Measurements from ENCODE around the gene EPHB6.

Gene EPHB6

DNA sequence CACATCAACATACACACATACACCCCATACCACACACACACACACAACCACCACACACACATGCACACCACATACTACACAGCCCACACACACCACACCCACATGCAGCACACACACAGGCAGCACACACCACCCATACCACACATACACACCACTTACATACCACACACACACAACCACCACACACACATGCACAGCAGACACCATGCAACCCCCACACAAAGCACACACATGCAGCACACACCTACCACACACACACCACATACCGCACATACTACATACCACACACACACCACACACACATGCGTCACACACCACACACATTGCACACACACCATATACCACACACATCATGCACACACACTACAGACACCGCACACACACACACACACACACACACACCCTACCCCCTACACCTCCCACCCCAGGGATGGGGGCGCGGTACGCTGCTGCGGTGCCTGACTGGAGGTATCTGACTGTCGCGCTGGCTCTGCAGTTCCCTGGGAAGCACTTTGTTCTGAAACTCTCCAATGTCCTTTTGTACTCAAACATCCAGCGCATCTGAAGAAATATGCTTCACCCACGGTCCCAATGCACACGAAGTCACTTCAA is 36.1 kb downstream of the EPHB6 start:
- TF ChIP-seq FOXM1 (IDR thresholded peaks at IDR 0.05; ENCODE audit: borderline replicate concordance, low read depth) (no peak), NFIC (IDR thresholded peaks at IDR 0.05) (no peak)

DNA sequence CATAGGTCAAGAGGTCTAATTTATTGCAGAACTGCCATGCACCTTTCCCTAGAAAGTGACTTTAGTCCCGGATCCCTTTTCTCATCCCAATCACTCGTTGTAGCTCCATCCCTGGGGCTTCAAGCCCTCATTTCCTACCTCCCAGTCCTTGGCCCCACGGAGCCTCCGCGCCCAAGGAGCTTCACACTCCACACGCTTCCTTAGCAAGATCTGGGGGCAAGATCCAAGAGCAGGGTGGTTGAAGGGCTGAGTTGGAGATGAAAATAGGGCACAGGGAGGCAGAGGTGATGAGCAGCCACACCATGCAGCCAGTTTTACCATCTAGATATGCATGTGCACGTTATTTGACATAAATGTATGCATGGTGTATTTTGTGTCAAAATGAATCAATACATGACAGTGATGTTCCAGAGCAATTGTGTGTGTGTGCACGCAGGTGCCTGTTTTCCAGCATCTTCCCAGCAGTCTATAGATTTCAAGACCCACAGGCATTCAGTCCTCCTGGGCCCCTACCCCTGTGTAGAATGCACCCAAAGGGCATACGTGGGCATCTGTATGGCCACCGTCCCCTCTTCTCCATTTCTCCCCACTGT is 36.7 kb downstream of the EPHB6 start:
- TF ChIP-seq, protein P1, sequence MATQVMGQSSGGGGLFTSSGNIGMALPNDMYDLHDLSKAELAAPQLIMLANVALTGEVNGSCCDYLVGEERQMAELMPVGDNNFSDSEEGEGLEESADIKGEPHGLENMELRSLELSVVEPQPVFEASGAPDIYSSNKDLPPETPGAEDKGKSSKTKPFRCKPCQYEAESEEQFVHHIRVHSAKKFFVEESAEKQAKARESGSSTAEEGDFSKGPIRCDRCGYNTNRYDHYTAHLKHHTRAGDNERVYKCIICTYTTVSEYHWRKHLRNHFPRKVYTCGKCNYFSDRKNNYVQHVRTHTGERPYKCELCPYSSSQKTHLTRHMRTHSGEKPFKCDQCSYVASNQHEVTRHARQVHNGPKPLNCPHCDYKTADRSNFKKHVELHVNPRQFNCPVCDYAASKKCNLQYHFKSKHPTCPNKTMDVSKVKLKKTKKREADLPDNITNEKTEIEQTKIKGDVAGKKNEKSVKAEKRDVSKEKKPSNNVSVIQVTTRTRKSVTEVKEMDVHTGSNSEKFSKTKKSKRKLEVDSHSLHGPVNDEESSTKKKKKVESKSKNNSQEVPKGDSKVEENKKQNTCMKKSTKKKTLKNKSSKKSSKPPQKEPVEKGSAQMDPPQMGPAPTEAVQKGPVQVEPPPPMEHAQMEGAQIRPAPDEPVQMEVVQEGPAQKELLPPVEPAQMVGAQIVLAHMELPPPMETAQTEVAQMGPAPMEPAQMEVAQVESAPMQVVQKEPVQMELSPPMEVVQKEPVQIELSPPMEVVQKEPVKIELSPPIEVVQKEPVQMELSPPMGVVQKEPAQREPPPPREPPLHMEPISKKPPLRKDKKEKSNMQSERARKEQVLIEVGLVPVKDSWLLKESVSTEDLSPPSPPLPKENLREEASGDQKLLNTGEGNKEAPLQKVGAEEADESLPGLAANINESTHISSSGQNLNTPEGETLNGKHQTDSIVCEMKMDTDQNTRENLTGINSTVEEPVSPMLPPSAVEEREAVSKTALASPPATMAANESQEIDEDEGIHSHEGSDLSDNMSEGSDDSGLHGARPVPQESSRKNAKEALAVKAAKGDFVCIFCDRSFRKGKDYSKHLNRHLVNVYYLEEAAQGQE (IDR thresholded peaks at IDR 0.05; ENCODE audit: low read depth) = no peak

DNA sequence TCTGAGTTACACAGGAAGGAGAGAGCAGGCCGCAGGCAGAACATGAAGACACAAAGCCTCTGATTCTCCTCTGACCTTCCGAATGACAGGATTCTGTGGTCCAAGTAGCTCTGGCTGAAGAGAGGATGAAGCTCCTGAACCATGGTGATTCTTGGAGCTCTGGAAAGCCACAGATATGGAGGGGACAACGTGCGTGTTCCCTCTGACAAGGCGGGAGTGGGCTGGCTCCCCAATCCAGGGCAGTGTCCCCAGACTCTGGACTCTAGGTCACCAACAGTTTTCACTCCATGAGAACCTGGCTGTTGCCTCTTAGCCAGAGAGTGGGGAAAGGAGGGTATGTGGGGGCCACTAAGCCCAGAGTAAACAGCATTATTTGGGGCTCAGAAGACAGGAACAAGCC is 38.1 kb downstream of the EPHB6 start:
- no peak for TF ChIP-seq CEBPB (IDR thresholded peaks at IDR 0.05)
- TF ChIP-seq TAF1 (IDR thresholded peaks at IDR 0.05; ENCODE audit: low read depth) = no peak
- no peak for TF ChIP-seq RAD21 (IDR thresholded peaks at IDR 0.05; ENCODE audit: low read depth)
- TF ChIP-seq, protein P2, sequence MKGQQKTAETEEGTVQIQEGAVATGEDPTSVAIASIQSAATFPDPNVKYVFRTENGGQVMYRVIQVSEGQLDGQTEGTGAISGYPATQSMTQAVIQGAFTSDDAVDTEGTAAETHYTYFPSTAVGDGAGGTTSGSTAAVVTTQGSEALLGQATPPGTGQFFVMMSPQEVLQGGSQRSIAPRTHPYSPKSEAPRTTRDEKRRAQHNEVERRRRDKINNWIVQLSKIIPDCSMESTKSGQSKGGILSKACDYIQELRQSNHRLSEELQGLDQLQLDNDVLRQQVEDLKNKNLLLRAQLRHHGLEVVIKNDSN (IDR thresholded peaks at IDR 0.05) = no peak
- no peak for TF ChIP-seq TCF12 (IDR thresholded peaks at IDR 0.05; ENCODE audit: low read depth)
- no peak for TF ChIP-seq CREB1 (IDR thresholded peaks at IDR 0.05; ENCODE audit: low read depth)
- no peak for TF ChIP-seq TEAD4 (IDR thresholded peaks at IDR 0.05)
- TF ChIP-seq FOXM1 (IDR thresholded peaks at IDR 0.05; ENCODE audit: borderline replicate concordance, low read depth) = no peak
- TF ChIP-seq, protein P1 (IDR thresholded peaks at IDR 0.05; ENCODE audit: low read depth) = no peak
- TF ChIP-seq ZBTB7A (IDR thresholded peaks at IDR 0.05; ENCODE audit: low read depth) = no peak
- no peak for TF ChIP-seq EP300 (IDR thresholded peaks at IDR 0.05; ENCODE audit: borderline replicate concordance)
- TF ChIP-seq YY1 (IDR thresholded peaks at IDR 0.05; ENCODE audit: low read depth) = no peak

DNA sequence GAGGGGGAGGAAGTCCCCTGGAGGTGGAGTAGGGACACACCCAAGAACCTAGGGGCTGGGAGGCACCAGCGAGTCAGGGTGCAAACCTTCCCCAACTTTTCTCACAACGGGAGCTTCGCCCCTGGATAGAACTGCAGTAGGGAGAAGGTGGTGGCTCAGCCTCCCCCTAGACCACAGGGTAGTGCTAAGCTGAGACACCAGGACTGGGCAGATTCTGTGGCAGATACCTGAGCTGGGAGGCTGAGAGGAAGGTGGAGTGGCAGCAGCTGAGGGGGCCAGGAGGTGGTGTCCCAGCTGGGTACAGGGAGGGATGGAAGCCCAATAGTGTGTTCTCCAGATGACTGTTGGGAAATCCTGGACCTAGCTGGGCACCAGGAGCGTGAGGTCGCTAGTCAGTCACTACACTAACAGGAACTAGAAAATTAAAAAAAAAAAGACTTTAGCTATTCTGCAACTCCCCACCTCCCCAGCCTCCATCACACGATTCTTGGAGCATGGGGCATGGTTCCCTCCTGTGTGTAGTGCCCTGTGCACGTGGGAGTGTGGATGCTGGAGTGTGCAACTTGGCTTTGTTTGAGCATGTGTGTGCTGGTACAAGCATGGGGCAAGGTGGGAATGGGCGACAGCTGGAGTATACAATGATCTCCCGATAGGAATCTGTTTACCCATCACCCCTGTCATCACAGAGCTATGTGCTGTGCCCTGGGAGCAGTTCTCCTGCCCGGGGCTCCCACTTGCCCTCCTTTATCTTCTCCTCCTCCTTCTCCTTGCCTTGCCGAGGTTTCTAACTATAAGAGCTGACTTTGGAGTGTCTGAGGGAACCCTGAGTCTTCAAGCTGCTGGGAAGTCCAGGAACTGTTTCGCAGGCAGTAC is 39.5 kb downstream of the EPHB6 start:
- TF ChIP-seq, protein P3, sequence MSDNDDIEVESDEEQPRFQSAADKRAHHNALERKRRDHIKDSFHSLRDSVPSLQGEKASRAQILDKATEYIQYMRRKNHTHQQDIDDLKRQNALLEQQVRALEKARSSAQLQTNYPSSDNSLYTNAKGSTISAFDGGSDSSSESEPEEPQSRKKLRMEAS (IDR thresholded peaks at IDR 0.05) = no peak
- no peak for TF ChIP-seq CREB1 (IDR thresholded peaks at IDR 0.05; ENCODE audit: low read depth)
- no peak for TF ChIP-seq RAD21 (IDR thresholded peaks at IDR 0.05; ENCODE audit: low read depth)
- TF ChIP-seq NFIC (IDR thresholded peaks at IDR 0.05) = no peak
- TF ChIP-seq, protein P1 (IDR thresholded peaks at IDR 0.05; ENCODE audit: low read depth) = no peak
- no peak for TF ChIP-seq ZBTB7A (IDR thresholded peaks at IDR 0.05; ENCODE audit: low read depth)
- TF ChIP-seq CEBPB (IDR thresholded peaks at IDR 0.05) = no peak
- no peak for TF ChIP-seq EGR1 (IDR thresholded peaks at IDR 0.05)
- no peak for TF ChIP-seq TCF12 (IDR thresholded peaks at IDR 0.05; ENCODE audit: low read depth)
- TF ChIP-seq, protein P2 (IDR thresholded peaks at IDR 0.05) = no peak
- no peak for TF ChIP-seq FOXM1 (IDR thresholded peaks at IDR 0.05; ENCODE audit: borderline replicate concordance, low read depth)
- no peak for TF ChIP-seq TAF1 (IDR thresholded peaks at IDR 0.05; ENCODE audit: low read depth)
- no peak for TF ChIP-seq TEAD4 (IDR thresholded peaks at IDR 0.05)
